GM23338 (cell line): Measurements from ENCODE around the gene LRRC27. TPM values are rescaled to one million over a fixed set of nuclear protein-coding genes. Genes with fewer than 3 reads are reported as not detected.

Experiments used
- ATAC-seq: fragments of 200-7000 bp; cut with Tn5 transposase; 3 replicates; pipeline ENCODE4 v1.9.1; 2020
- DNase-seq: peaks from one replicate; pipeline ENCODE4 v3.0.0-alpha.2; 2015; ENCODE audit warnings: low spot score
- H2AFZ ChIP-seq: fragments of 200-600 bp; sonication (generic); 2 replicates; pipeline ENCODE4 v1.8.0; 2016; ENCODE audit warnings: antibody characterized with exemption, mild to moderate bottlenecking, moderate library complexity
- H3F3A ChIP-seq: fragments of 200-600 bp; sonication (generic); replicated peaks from 2 replicates; pipeline ENCODE4 v1.8.0; 2017; ENCODE audit warnings: antibody characterized with exemption, mixed run types, low read depth
- H3K27ac ChIP-seq: fragments of 200-600 bp; sonication (generic); 2 replicates; pipeline ENCODE4 v1.6.1; 2016; ENCODE audit warnings: low read depth
- H3K27me3 ChIP-seq: fragments of 200-600 bp; sonication (generic); 2 replicates; pipeline ENCODE4 v1.8.0; 2016; ENCODE audit warnings: mild to moderate bottlenecking, mixed run types, moderate library complexity; ENCODE audit not compliant: insufficient read depth
- H3K36me3 ChIP-seq: fragments of 200-600 bp; sonication (generic); 2 replicates; pipeline ENCODE4 v1.8.0; 2016; ENCODE audit warnings: mild to moderate bottlenecking; ENCODE audit not compliant: insufficient read depth
- H3K4me1 ChIP-seq: fragments of 200-600 bp; sonication (generic); 2 replicates; pipeline ENCODE4 v1.8.0; 2016; ENCODE audit warnings: mild to moderate bottlenecking, moderate library complexity; ENCODE audit not compliant: insufficient read depth
- H3K4me2 ChIP-seq: fragments of 200-600 bp; sonication (generic); 2 replicates; pipeline ENCODE4 v1.7.1; 2017; ENCODE audit warnings: mixed run types
- H3K4me3 ChIP-seq: fragments of 200-600 bp; sonication (generic); 2 replicates; pipeline ENCODE4 v1.6.1; 2016; ENCODE audit warnings: mixed run types
- H3K79me2 ChIP-seq: fragments of 200-600 bp; sonication (generic); replicated peaks from 2 replicates; pipeline ENCODE4 v1.8.0; 2017; ENCODE audit warnings: mild to moderate bottlenecking; ENCODE audit not compliant: insufficient read depth
- H3K9me2 ChIP-seq: fragments of 200-600 bp; sonication (generic); 2 replicates; pipeline ENCODE4 v1.8.0; 2017; ENCODE audit not compliant: insufficient read depth
- H4K20me1 ChIP-seq: fragments of 200-600 bp; sonication (generic); replicated peaks from 2 replicates; pipeline ENCODE4 v1.8.0; 2017; ENCODE audit warnings: mild to moderate bottlenecking; ENCODE audit not compliant: insufficient read depth
- H3K27ac Mint-ChIP-seq: 2 replicates; pipeline ENCODE4 v1.8.0; 2020; ENCODE audit warnings: inconsistent platforms, mild to moderate bottlenecking, moderate library complexity, mixed read lengths
- H3K27me3 Mint-ChIP-seq: 3 replicates; pipeline ENCODE4 v1.8.0; 2022; ENCODE audit warnings: low read depth, mild to moderate bottlenecking, moderate library complexity, mixed read lengths, inconsistent platforms; ENCODE audit not compliant: insufficient read depth, poor library complexity
- H3K36me3 Mint-ChIP-seq: 3 replicates; pipeline ENCODE4 v1.8.0; 2021; ENCODE audit warnings: low read depth, mild to moderate bottlenecking, inconsistent platforms, moderate library complexity, mixed read lengths
- H3K4me1 Mint-ChIP-seq: 3 replicates; pipeline ENCODE4 v1.8.0; 2020; ENCODE audit warnings: mild to moderate bottlenecking, inconsistent platforms, mixed read lengths
- H3K4me3 Mint-ChIP-seq: 3 replicates; pipeline ENCODE4 v1.8.0; 2021; ENCODE audit warnings: moderate library complexity, mild to moderate bottlenecking, inconsistent platforms, mixed read lengths
- H3K9me3 Mint-ChIP-seq: 3 replicates; pipeline ENCODE4 v1.8.0; 2020; ENCODE audit warnings: moderate library complexity, mild to moderate bottlenecking, inconsistent platforms, mixed read lengths
- CREB1 ChIP-seq: fragments of 250-450 bp; sonication (Bioruptor Pico); IDR thresholded peaks from 2 replicates; pipeline ENCODE4 v1.5.0; 2020; ENCODE audit warnings: low read depth, mild to moderate bottlenecking, moderate library complexity
- EZH2phosphoT487 ChIP-seq: fragments of 200-600 bp; sonication (generic); IDR thresholded peaks from one replicate; pipeline ENCODE4 v1.8.1; 2018; ENCODE audit warnings: antibody characterized with exemption; ENCODE audit not compliant: unreplicated experiment
- JUNB ChIP-seq: IDR thresholded peaks from one replicate; pipeline ENCODE4 v1.6.1; 2016; ENCODE audit warnings: antibody characterized with exemption; ENCODE audit not compliant: unreplicated experiment
- NANOG ChIP-seq: IDR thresholded peaks from 2 replicates; pipeline ENCODE4 v1.6.1; 2016; ENCODE audit warnings: antibody characterized with exemption, borderline replicate concordance
- ZNF331 ChIP-seq: fragments of 250-450 bp; sonication (Bioruptor Pico); IDR thresholded peaks from 2 replicates; pipeline ENCODE4 v1.5.0; 2020; ENCODE audit warnings: low read depth, mild to moderate bottlenecking, moderate library complexity
- polyA plus RNA-seq: library from polyadenylated mRNA; unstranded; fragments of >200 nt; fragmentation: Nextera tagmentation; extraction: Ambion mirVana; gene quantifications from 2 replicates; pipeline ENCODE4 v1.2.1, GENCODE V29; 2016
- total RNA-seq: library from RNA; depleted of rRNA; stranded (reverse); fragments of >200 nt; shearing (Covaris generic); gene quantifications from 2 replicates; pipeline ENCODE4 v1.2.3, GENCODE V29; 2014
- TF ChIP-seq, protein P1 (sequence below): IDR thresholded peaks from one replicate; pipeline ENCODE4 v1.6.1; 2018; ENCODE audit warnings: antibody characterized with exemption; ENCODE audit not compliant: unreplicated experiment
- TF ChIP-seq, protein P2 (sequence below): IDR thresholded peaks from 2 replicates; pipeline ENCODE4 v1.6.1; 2016; ENCODE audit warnings: antibody characterized with exemption

The LRRC27 gene
- total and polyA plus RNA-seq, 2 experiments from 2014 or later: 2.9 to 3.5 TPM

DNA sequence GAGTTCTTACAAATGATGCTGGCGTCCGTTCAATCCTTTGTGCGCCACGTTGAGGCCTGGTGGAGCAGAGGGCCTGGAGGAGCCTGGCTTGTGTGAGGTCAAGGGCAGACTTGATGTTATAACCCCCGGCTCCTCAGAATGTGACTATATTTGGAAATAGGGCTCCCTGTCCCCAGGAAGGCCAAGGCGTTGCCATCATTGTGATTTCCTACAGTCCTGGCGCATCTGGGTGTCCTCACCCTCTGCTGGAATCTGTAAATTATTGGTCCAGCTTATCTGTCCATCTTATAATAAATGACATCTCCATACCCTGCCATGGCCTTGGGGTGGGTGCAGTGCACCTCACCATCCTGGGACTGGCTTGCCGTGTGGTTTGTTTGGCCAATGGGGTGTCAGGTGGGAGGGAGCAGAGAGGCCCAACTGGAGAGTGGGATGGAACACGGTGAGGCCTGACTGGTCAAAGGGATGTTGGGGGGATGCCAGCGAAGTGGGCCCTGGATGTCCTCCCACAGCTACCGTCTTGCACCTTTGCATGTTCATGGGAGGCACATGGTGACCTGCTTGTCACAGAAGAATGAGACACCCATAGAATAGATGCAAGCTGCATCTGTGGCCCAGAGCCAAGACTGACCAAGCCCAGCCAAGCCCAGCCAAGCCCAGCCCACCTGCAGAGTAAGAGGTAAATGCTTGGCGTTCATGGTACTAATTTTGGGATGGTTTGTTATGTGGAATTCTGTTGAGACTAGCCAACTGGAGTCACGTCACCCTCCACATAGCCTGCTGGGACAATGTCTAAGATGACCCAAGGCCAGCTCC, 11.1 kb upstream of the LRRC27 start (continued):
- no peak for TF ChIP-seq CREB1 (CRISPR knock-in tag)

- Mint-ChIP-seq H3K27ac (no peak overlapping the region), H3K9me3 (no peaks in the 10 kb centered on the region)
Observed at GRCh38 chr10:132321726-132322125, 10.3 kb upstream of the LRRC27 start.

DNA sequence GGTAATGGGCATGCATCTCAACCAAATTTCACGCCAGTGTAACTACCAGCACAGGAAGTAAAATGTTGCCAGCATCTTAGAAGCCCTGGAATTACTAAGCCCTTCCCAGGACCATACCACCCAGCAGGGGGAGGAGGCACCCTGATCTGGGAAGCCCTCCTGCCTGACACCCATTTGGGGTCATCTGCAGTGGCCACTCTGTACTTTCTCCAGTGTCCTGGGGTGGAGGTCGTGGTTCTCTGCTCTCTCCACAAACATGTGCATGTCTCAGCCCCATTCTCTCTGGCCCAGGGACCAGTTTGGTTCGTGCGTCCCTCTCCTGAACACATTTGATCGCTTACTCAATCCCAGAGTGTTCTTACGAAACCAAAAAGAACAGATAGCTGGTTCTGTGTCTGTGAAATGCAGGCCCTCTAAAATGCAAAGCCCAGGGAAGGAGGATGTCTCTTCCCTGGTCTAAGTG, 9.4 kb upstream of the LRRC27 start:
- ATAC-seq (no peak; the same call in 2 of the 3 replicates), DNase-seq (peak; percentile 28)
- Histone ChIP-seq H3K27me3 (no peaks in the 10 kb centered on the region), H4K20me1 (no peaks in the 10 kb centered on the region), H3K9me2 (no peaks in the 10 kb centered on the region), H3F3A (no peaks in the 10 kb centered on the region), H3K79me2 (peaks cover 14% of the 10 kb centered on the region; the same call in 1 of the 2 replicates), H3K4me3 (no peak overlapping the region), H2AFZ (no peak overlapping the region), H3K36me3 (no peaks in the 10 kb centered on the region), H3K4me2 (no peak overlapping the region), H3K4me1 (no peaks in the 10 kb centered on the region), H3K27ac (no peak overlapping the region)
- no peak for TF ChIP-seq JUNB
- TF ChIP-seq, protein P1, sequence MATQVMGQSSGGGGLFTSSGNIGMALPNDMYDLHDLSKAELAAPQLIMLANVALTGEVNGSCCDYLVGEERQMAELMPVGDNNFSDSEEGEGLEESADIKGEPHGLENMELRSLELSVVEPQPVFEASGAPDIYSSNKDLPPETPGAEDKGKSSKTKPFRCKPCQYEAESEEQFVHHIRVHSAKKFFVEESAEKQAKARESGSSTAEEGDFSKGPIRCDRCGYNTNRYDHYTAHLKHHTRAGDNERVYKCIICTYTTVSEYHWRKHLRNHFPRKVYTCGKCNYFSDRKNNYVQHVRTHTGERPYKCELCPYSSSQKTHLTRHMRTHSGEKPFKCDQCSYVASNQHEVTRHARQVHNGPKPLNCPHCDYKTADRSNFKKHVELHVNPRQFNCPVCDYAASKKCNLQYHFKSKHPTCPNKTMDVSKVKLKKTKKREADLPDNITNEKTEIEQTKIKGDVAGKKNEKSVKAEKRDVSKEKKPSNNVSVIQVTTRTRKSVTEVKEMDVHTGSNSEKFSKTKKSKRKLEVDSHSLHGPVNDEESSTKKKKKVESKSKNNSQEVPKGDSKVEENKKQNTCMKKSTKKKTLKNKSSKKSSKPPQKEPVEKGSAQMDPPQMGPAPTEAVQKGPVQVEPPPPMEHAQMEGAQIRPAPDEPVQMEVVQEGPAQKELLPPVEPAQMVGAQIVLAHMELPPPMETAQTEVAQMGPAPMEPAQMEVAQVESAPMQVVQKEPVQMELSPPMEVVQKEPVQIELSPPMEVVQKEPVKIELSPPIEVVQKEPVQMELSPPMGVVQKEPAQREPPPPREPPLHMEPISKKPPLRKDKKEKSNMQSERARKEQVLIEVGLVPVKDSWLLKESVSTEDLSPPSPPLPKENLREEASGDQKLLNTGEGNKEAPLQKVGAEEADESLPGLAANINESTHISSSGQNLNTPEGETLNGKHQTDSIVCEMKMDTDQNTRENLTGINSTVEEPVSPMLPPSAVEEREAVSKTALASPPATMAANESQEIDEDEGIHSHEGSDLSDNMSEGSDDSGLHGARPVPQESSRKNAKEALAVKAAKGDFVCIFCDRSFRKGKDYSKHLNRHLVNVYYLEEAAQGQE: no peak
- no peak for TF ChIP-seq CREB1 (CRISPR knock-in tag)
- TF ChIP-seq EZH2phosphoT487: no peak
- no peak for TF ChIP-seq NANOG
- Mint-ChIP-seq H3K4me3 (no peak overlapping the region), H3K36me3 (peaks cover 25% of the 10 kb centered on the region), H3K9me3 (no peaks in the 10 kb centered on the region), H3K27ac (no peak overlapping the region), H3K4me1 (peaks cover 5% of the 10 kb centered on the region; the same call in 2 of the 3 replicates), H3K27me3 (peaks cover 1% of the 10 kb centered on the region)

More at GRCh38 chr10:132321726-132322125, 10.3 kb upstream of the LRRC27 start:
- DNase-seq: no peak
- Mint-ChIP-seq H3K27me3 (peaks cover 1% of the 10 kb centered on the region), H3K4me1 (peaks cover 5% of the 10 kb centered on the region; the same call in 2 of the 3 replicates), H3K4me3 (no peak overlapping the region), H3K36me3 (peaks cover 20% of the 10 kb centered on the region)
- Histone ChIP-seq H2AFZ (no peak overlapping the region), H3K36me3 (no peaks in the 10 kb centered on the region), H3K4me1 (no peaks in the 10 kb centered on the region), H3F3A (no peaks in the 10 kb centered on the region), H4K20me1 (no peaks in the 10 kb centered on the region), H3K79me2 (peaks cover 5% of the 10 kb centered on the region; the same call in 1 of the 2 replicates), H3K27me3 (no peaks in the 10 kb centered on the region), H3K4me2 (no peak overlapping the region), H3K4me3 (no peak overlapping the region), H3K27ac (no peak overlapping the region), H3K9me2 (no peaks in the 10 kb centered on the region)
- TF ChIP-seq NANOG: no peak
- no peak for TF ChIP-seq ZNF331 (CRISPR knock-in tag)
- TF ChIP-seq, protein P2, sequence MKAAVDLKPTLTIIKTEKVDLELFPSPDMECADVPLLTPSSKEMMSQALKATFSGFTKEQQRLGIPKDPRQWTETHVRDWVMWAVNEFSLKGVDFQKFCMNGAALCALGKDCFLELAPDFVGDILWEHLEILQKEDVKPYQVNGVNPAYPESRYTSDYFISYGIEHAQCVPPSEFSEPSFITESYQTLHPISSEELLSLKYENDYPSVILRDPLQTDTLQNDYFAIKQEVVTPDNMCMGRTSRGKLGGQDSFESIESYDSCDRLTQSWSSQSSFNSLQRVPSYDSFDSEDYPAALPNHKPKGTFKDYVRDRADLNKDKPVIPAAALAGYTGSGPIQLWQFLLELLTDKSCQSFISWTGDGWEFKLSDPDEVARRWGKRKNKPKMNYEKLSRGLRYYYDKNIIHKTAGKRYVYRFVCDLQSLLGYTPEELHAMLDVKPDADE: no peak
- ATAC-seq: no peak
